ENCODE data around the gene SNX5.

SNX5 gene

GRCh38 chr20:17947474-17947815 lies 21.1 kb downstream of the SNX5 start:
- Histone ChIP-seq H3K27me3 (ENCODE audit: insufficient read depth, low read length, poor library complexity) (no peaks in the 10 kb centered on the region), H2AFZ (ENCODE audit: low read depth, low read length) (no peak overlapping the region), H3K9ac (ENCODE audit: low read depth, low read length) (no peak overlapping the region), H3K79me2 (ENCODE audit: insufficient read depth, low read length) (peaks cover 52% of the 10 kb centered on the region), H3K36me3 (ENCODE audit: insufficient read depth, low read length) (peaks cover 99% of the 10 kb centered on the region), H3K4me2 (ENCODE audit: insufficient read depth, low read length) (no peak overlapping the region), H3K27ac (ENCODE audit: low read length) (no peak overlapping the region), H3K4me1 (ENCODE audit: insufficient read depth, low read length) (no peaks in the 10 kb centered on the region), H3K4me3 (ENCODE audit: low read depth in 1 of 2, low read length in 2 of 2) (no peak overlapping the region), H4K20me1 (ENCODE audit: insufficient read depth, low read length) (peaks cover 63% of the 10 kb centered on the region), H3K9me3 (ENCODE audit: insufficient read depth, low read length, severe bottlenecking) (no peaks in the 10 kb centered on the region)
- TF ChIP-seq CTCF (IDR thresholded peaks at IDR 0.05; ENCODE audit: borderline replicate concordance, extremely low read depth, low read length, poor library complexity, severe bottlenecking) (no peak), EZH2 (IDR thresholded peaks at IDR 0.05; ENCODE audit: borderline replicate concordance, low read depth, low read length, severe bottlenecking) (no peak)
- ATAC-seq (ENCODE audit: insufficient read depth, low read depth) (no peak), DNase-seq (no peak)

GRCh38 chr20:17946572-17947473 lies 21.8 kb downstream of the SNX5 start:
- Histone ChIP-seq H3K4me3 (ENCODE audit: low read depth in 1 of 2, low read length in 2 of 2) (no peak overlapping the region), H3K27me3 (ENCODE audit: insufficient read depth, low read length, poor library complexity) (no peaks in the 10 kb centered on the region), H3K4me2 (ENCODE audit: insufficient read depth, low read length) (no peak overlapping the region), H3K9ac (ENCODE audit: low read depth, low read length) (no peak overlapping the region), H3K79me2 (ENCODE audit: insufficient read depth, low read length) (peaks cover 48% of the 10 kb centered on the region), H3K36me3 (ENCODE audit: insufficient read depth, low read length) (peaks cover 99% of the 10 kb centered on the region), H3K4me1 (ENCODE audit: insufficient read depth, low read length) (no peaks in the 10 kb centered on the region), H3K9me3 (ENCODE audit: insufficient read depth, low read length, severe bottlenecking) (no peaks in the 10 kb centered on the region), H3K27ac (ENCODE audit: low read length) (no peak overlapping the region), H4K20me1 (ENCODE audit: insufficient read depth, low read length) (peaks cover 66% of the 10 kb centered on the region), H2AFZ (ENCODE audit: low read depth, low read length) (no peak overlapping the region)
- ATAC-seq (ENCODE audit: insufficient read depth, low read depth) (no peak), DNase-seq (no peak)
- TF ChIP-seq EZH2 (IDR thresholded peaks at IDR 0.05; ENCODE audit: borderline replicate concordance, low read depth, low read length, severe bottlenecking) (no peak), CTCF (IDR thresholded peaks at IDR 0.05; ENCODE audit: borderline replicate concordance, extremely low read depth, low read length, poor library complexity, severe bottlenecking) (no peak)

- Histone ChIP-seq H3K9ac (ENCODE audit: low read depth, low read length) (no peak overlapping the region), H3K36me3 (ENCODE audit: insufficient read depth, low read length) (peaks cover 99% of the 10 kb centered on the region), H3K4me2 (ENCODE audit: insufficient read depth, low read length) (no peak overlapping the region), H3K79me2 (ENCODE audit: insufficient read depth, low read length) (peaks cover 40% of the 10 kb centered on the region), H3K27me3 (ENCODE audit: insufficient read depth, low read length, poor library complexity) (no peaks in the 10 kb centered on the region), H4K20me1 (ENCODE audit: insufficient read depth, low read length) (peaks cover 72% of the 10 kb centered on the region), H3K9me3 (ENCODE audit: insufficient read depth, low read length, severe bottlenecking) (no peaks in the 10 kb centered on the region), H3K4me3 (ENCODE audit: low read depth in 1 of 2, low read length in 2 of 2) (no peak overlapping the region), H2AFZ (ENCODE audit: low read depth, low read length) (no peak overlapping the region), H3K4me1 (ENCODE audit: insufficient read depth, low read length) (no peaks in the 10 kb centered on the region), H3K27ac (ENCODE audit: low read length) (no peak overlapping the region)
- TF ChIP-seq CTCF (IDR thresholded peaks at IDR 0.05; ENCODE audit: borderline replicate concordance, extremely low read depth, low read length, poor library complexity, severe bottlenecking) (no peak), EZH2 (IDR thresholded peaks at IDR 0.05; ENCODE audit: borderline replicate concordance, low read depth, low read length, severe bottlenecking) (no peak)
- no peak for ATAC-seq (ENCODE audit: insufficient read depth, low read depth)
- DNase-seq, result no peak
Measured at GRCh38 chr20:17946040-17946439, 22.6 kb downstream of the SNX5 start.

All from DND-41 (cell line).